AG04449 (cell line): ENCODE results near the gene RFK.

Experiments
- CTCF ChIA-PET: fragments of 350-600 bp; formaldehyde crosslinking; extraction: SDS; loops from one replicate; lab custom pipeline; 2021; ENCODE audit warnings: antibody characterized with exemption; lab: Yijun Ruan, JAX
- POLR2A ChIA-PET: fragments of 400-600, 350-600 bp; formaldehyde crosslinking; extraction: SDS; loops from one replicate; lab custom pipeline; 2020; ENCODE audit warnings: antibody characterized with exemption, inconsistent platforms; lab: Yijun Ruan, JAX
- DNase-seq: peaks from one replicate; pipeline ENCODE4 v3.0.0-alpha.2; 2010; ENCODE audit warnings: low read depth, low spot score
- H3K4me3 ChIP-seq: 2 replicates; pipeline ENCODE4 v1.5.1; 2011; ENCODE audit warnings: low read depth, mild to moderate bottlenecking, control low read depth, low read length
- TF ChIP-seq, protein P1 (sequence below): IDR thresholded peaks from one replicate; pipeline ENCODE4 v1.5.1; 2011; ENCODE audit warnings: mild to moderate bottlenecking, moderate library complexity, low read length, control low read depth, inconsistent platforms; ENCODE audit not compliant: insufficient read depth; ENCODE audit errors: missing control alignments

The RFK gene

DNA sequence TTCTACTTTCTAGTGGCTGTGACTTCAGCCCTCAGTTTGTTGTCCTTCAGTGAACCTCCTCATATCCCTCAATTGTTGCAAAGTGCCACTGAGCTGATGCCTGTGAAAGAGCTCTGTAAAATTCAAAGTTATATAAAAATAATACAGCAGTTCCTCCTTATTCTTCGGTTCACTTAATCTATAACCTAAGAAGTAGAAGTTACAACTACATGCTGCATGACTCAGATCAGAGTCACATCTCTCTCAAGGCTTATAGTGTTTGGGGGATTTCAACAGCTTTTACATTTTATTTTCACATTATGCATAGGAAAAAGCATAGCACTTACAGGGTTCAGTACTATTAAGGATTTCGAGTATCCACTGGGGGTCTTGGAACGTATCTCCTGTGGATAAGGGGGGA is 39.6 kb upstream of the RFK start:
- DNase-seq, result no peak
- TF ChIP-seq, protein P1, sequence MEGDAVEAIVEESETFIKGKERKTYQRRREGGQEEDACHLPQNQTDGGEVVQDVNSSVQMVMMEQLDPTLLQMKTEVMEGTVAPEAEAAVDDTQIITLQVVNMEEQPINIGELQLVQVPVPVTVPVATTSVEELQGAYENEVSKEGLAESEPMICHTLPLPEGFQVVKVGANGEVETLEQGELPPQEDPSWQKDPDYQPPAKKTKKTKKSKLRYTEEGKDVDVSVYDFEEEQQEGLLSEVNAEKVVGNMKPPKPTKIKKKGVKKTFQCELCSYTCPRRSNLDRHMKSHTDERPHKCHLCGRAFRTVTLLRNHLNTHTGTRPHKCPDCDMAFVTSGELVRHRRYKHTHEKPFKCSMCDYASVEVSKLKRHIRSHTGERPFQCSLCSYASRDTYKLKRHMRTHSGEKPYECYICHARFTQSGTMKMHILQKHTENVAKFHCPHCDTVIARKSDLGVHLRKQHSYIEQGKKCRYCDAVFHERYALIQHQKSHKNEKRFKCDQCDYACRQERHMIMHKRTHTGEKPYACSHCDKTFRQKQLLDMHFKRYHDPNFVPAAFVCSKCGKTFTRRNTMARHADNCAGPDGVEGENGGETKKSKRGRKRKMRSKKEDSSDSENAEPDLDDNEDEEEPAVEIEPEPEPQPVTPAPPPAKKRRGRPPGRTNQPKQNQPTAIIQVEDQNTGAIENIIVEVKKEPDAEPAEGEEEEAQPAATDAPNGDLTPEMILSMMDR, result no peak
- CTCF ChIA-PET, result interaction anchor here (0.8 to 2.5 kb wide), 4 partner anchors 13 to 230 kb away, joined by 3 to 10 read pairs (median 4); no protein-coding TSS in a partner anchor
- POLR2A ChIA-PET, result no interaction called here
- no peak overlapping the region for H3K4me3 ChIP-seq

DNA sequence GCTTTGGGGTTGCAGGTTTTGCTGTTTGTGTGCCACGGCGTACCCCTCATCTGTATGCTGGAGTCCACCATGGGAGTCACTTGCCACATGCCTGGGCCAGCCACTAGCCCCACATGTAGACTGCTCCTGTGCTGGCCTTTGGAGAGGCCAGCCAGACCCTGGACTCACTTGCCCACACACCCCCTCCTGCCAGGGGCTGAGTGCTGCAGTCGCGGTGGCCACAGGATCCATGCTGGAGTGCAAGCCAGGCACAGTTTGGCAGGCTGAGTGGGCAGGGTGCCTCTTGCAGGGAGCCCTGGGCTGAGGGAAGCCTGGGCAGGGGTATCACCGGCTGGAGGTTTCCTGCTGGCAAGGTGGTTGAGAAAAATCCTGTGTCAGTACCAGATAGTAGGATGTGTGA is 39.2 kb upstream of the RFK start:
- POLR2A ChIA-PET, result no interaction called here
- DNase-seq, result no peak
- CTCF ChIA-PET, result interaction anchor here (0.8 to 2.5 kb wide), 4 partner anchors 13 to 230 kb away, joined by 3 to 10 read pairs (median 4); no protein-coding TSS in a partner anchor
- TF ChIP-seq, protein P1, result no peak
- H3K4me3 ChIP-seq, result no peak overlapping the region

DNA sequence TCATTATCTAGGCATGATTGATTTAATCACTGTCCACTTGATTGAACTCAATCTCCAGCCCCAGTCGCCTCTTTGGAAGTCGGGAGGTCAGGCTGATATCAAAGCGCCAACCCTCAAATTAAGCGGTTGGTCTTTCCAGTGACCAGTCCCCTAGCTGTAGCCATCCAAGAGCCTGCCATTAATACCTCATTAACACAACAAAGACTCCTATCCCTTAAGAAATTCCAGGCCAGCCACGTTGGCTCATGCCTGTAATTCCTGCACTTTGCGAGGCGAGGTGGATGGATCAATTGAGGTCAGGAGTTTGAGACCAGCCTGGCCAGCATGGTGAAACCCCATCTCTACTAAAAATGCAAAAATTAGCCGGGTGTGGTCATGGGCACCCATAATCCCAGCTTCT is 37.4 kb upstream of the RFK start:
- CTCF ChIA-PET, result interaction anchor here (1.0 to 2.3 kb wide), 2 partner anchors 9 to 12 kb away, joined by 3 to 9 read pairs; no protein-coding TSS in a partner anchor
- POLR2A ChIA-PET, result no interaction called here
- no peak for DNase-seq
- H3K4me3 ChIP-seq, result no peak overlapping the region
- TF ChIP-seq, protein P1, result no peak

DNA sequence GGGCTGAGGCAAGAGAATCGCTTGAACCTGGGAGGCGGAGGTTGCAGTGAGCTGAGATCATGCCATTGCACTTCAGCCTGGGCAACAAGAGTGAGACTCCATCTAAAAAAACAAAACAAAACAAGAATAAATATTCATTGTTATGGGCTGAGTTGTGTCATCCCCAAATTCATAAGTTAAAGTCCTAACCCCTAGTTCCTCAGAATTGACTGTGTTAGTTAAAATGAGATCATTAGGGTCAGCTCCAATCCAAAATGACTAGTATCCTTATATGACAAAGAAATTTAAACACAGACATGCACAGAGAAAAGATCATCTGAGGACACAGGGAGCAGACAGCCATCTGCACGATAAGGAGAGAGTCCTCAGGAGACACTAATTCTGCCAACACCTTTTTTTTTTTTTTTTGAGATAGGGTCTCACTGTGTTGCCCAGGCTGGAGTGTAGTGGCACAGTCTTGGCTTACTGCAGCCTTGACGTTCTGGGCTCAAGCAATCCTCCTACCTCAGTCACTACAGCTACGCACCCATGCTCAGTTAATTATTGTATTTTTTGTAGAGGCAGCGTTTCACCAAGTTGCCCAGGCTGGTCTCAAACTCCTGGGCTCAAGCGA is 32.7 kb upstream of the RFK start:
- ChIA-PET POLR2A (no interaction called here), CTCF (interaction anchor here (3.9 kb wide), 1 partner anchor 19 kb away, joined by 20 read pairs; no protein-coding TSS in a partner anchor)
- TF ChIP-seq, protein P1, result no peak
- DNase-seq, result no peak
- H3K4me3 ChIP-seq, result no peak overlapping the region

DNA sequence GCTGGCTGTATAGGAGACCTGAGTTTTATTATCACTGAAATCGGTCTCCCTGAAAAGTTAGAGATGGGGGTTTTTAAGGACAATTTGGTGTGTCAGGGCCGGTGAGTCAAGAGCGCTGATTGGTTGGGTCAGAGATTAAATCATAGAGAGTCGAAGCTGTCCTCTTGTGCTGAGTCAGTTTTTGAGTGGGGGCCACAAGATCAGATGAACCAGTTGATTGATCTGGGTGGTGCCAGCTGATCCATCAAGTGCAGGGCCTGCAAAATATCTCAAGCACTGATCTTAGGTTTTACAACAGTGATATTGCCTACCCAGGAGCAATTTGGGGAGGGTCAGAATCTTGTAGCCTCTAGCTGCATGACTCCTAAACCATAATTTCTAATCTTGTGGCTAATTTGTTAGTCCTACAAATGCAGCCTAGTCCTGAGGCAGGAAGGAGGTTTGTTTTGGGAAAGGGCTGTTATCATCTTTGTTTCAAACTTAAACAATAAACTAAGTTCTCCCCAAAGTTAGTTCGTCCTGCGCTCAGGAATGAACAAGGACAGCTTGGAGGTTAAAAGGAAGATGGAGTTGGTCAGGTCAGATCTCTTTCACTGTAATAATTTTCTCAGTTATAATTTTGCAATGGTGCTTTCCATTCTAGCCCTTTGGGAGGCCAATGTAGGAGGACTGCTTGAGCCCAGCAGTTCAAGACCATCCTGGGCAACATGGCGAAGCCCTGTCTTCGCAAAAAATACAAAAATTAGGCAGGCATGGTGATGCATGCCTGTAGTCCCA is 31.6 kb upstream of the RFK start:
- no peak for DNase-seq
- TF ChIP-seq, protein P1, result no peak
- no peak overlapping the region for H3K4me3 ChIP-seq
- ChIA-PET POLR2A (no interaction called here), CTCF (interaction anchor here (1.0 to 3.9 kb wide), 2 partner anchors 20 to 21 kb away, joined by 3 to 20 read pairs; no protein-coding TSS in a partner anchor)

DNA sequence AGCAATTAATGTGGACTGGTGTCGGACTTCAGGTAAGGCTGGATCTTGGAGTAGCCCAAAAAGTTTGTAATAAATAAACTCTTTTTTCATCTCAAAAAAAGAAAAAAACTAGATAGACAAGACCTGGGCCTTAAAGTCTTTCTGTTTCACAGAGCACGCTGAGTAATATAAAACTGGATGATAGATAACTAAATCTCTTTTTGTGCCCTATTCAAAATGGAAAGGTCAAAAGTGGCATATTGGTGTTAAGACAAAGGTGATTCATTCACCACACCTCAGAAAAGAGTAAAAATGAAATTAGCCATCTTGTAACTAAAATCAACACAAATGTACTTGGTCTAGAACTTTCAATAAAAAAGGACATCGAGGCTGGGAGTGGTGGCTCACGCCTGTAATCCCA is 30.3 kb upstream of the RFK start:
- ChIA-PET POLR2A (no interaction called here), CTCF (no interaction called here)
- no peak overlapping the region for H3K4me3 ChIP-seq
- DNase-seq, result no peak
- TF ChIP-seq, protein P1, result no peak
